CD4-positive, alpha-beta T cell treated with Interferon gamma for 1 hour (primary cell): ENCODE data around the gene DAGLB.
"Not testable (repeated sequence)": the region's sequence is repeated elsewhere in the genome, so short reads cannot be mapped to it uniquely, and the experiment has no call there.

ENCODE experiments used
- DNase-seq: peaks from one replicate; pipeline ENCODE4 v3.0.0-alpha.2; 2020

Gene DAGLB

DNA sequence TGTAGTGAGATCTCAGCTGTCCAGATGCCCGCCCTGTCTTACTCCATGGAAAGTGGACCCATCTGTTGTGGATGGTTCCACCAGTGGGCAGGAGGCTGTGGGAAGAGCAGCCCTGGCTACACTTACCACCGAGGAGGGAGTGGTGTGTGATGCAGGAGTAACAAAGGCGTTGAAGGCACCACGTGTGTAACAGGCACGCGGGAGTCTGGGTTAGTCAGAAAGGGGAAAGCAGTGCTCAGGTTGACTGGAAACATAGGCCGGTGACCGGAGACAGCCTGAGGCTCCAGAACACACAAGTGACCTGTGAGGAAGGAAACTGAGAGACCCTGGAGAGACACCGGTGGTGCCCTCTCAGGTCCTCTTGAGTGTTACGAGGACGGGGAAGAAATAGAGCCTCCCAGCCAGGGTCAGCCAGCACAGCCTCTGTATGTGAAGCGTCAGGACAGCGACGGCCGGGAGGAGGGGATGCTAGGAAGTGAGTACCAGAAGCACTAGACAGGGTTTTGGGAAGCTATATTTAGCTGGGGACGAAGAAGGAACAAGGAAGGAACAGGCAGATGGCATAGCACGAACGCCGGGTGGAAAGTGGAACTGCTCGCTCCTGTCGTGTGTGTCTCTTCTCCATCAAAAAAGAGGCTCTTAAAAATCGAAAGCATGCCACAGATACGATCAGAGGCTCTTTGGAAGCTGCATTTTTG lies 51.7 kb downstream of the DAGLB start:
- peak; percentile 16 for DNase-seq

DNA sequence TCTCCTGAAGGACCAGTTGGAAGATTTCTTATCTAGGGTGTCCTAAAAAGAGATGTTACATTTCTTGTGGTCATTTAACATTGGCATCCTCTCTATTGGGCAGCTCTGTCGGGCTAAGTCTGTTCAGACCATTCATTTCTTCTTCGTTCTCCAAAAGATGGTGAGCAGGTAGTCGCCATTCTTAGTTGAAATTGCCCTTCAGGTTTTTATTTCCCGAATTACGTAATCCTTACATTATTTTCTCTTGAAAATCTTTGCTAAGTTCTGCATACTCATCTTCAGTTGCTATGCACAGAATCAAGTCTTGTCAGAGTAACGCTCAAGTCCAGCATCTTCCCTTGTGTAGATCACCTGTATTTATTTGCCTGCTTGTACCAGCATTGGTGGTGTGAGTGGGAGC lies 53.6 kb downstream of the DAGLB start:
- DNase-seq, result no peak

DNA sequence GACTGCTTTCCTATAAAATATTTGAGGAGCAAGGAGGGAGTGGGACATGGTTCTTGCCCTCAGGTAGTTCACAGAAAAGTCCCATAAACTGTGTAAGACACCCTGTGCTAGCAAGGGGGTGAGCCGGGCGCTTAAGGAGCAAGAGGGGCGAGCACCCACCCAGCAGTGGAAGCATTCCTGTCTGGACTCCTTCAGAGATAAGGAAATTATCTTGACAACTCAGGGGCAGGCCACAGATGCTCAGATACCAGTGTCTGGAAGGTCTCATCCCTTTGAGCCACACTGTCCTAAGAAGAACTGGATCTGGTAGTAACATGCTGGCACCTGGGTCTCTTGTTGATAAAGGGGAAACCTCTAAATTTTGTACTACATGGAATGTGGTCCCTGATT lies 54.1 kb downstream of the DAGLB start:
- no peak for DNase-seq

DNA sequence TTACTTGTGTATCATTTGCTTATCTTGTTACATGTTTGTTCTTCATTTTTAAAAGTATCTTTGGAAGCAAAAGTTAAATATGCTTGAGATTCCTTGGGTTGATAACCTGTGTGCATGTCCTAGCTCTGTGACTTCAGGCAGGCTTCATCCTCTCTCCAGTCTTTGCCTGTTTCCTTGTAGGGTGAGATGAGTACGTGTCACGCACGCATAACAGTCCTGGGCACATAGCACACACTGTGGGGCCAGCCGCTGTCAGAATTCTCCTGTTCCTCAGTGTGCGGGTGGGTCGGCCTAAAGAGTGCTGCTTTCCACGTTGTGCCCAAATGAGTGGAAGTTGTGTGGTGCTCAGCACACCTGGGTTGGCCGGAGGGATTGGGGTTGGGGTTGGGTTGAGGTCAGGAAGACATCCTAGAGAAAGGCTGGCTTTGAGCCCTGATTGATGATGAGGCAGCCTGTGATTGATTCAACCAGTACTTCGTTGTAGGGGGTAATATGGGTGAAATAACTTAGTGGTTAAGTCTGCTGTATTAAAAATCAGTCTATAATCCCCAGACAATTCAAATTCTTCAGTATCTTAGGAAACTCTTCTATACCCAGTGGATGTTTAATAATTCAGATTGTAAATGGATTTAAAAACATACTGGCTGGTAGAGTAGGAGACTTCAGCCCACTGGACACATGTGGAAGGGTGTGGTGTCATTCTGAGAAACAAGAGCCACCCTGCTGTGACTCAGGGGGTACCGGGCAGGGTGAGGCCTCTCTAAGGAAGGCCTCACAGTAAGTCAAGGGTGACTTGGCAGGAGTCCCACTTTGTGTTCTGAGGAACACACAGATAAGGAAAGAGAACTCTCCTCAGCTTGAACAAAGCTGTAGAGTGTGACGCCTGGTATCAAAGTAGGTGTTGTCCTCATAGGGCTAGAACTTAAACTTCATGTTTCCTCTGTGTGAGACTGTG lies 54.8 kb downstream of the DAGLB start:
- DNase-seq, result peak; percentile 70

DNA sequence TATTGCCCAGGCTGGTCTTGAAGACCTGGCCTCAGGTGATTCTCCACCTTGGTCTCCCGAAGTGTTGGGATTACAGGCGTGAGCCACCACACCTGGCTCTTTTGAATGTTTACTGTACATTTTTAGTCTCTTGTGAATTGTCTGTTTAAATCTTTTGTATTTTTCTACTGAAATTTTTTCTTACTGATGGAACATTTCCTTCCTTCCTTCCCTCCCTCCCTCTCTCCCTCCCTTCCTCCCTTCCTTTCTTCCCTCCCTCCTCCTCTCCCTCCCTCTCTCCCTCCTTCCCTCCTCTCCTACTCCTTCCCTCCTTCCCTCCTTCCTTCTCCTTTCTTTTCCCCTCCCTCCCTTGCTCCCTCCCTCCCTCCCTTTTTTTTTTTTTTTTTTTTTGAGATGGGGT lies 58.0 kb downstream of the DAGLB start:
- DNase-seq, result no peak

DNA sequence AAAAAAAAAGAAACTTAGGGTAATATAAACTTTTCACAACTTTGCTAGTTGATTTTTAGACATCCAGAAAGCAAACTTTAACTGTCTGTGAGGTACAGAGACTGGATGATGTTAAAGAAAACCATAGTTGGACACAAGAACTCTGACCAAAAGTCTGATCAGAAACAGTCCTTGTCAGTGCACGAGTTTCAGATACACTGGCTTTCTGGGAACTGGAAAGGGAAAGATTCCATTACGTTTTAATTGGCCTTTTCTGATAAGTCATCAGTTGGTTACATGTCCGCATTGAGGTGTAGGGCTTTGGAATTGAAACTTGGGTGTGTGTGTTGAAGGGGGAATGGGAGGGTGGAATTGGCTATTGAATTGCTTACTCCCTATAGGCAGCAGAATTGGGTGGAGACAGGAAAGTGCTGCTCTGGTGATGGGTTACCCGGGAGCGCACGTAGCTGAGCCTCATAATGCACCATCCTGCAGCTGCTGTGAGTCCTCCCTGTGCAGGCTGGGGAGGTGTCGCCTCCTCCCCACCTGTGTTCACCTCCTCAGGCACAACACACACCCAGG lies 59.9 kb downstream of the DAGLB start:
- no peak for DNase-seq

DNA sequence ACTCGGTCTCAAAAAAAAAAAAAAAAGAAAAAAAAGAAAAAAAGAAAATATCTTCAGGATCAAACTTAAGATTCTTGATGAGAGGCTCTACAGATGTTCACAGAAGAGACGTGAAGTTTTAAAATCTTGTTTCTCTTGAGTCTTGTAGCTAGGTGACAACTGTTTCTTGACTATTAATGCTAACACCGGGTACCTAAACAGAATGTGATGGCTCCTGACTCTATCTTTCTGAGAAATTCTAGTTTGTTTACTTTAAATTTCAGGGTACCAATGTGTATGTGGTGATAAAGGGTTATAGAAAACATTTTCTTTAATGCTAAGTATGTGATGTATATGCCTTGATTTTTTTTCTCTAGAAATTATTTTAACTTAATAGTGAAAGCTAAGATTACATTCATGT lies 61.0 kb downstream of the DAGLB start:
- no peak for DNase-seq

DNA sequence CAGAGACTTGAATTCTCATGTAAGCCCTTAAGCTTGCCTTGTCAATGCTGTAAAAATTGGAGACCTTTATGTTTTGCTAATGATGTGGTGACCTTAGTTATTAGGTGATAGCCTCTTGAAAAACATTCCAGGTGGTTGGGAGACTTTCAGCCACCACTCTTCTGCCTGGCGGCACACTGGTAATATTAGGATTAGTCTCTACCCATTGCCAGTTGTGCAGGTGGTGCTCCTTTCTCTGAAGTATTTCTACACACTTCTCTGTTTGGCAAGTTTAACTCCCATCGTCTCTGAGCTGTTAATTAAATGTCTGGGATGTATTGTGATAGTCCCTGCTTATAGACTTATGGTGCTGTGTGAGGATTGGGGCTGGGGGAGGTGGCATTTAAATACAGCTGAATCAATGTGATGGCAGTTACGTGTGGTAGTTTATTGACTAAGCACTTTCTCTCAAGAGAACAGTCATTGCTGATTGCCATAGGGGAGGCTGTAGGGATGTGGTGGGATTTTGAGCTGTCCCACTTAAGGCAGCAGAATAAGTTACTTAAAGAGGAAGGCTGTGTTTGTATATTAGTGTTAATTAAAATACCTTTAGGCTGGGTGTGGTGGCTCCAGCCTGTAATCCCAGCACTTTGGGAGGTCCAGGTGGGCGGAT lies 61.7 kb downstream of the DAGLB start:
- no peak for DNase-seq

DNA sequence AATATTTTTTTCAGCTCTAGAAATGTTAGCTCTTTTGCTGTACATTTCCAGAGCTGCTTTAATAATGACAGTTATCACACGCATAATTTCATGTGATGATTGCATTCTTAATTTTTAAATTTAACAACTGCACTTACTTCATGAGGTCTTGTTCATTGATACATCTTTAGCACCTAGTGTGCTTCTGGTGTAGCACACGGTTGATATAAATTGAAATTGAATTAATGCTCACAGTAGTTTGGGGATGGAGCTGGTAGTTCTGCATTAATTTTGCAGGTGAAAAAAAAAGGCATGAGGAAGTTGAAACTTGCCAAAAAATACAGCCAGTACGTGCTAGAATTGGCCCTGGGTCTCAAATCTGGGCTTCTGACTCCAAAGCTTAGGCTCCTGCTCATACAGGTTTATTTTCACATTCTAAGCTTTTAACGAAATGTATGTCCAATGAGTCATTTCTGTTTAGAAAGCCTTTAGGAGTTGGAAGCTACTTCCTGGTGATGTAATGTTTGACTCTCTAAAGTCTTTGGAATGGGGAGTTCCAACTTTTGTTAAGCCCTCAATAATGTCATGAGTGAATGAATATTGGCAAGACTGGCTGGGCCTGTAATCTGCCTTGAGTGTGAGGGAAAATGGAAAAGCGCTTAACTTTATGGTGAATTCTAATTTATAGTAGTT lies 62.5 kb downstream of the DAGLB start:
- DNase-seq, result no peak

DNA sequence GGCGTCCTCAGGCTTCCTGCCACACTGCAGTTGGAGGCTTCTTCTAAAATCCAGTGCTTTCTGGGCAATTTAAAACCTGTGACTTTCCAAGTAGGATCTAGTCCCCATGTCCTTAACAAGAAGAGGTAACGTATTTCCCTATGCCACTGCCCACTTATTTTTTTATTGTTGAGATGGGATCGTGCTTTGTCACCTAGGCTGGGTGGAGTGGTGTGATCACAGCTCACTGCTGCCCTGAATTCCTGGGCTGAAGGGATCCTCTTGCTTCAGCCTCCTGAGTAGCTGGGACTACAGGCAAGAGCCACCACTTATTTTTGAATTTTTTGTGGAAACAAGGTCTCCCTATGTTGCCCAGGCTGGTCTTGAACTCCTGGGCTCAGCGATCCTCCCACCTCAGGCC lies 63.4 kb downstream of the DAGLB start:
- no peak for DNase-seq

DNA sequence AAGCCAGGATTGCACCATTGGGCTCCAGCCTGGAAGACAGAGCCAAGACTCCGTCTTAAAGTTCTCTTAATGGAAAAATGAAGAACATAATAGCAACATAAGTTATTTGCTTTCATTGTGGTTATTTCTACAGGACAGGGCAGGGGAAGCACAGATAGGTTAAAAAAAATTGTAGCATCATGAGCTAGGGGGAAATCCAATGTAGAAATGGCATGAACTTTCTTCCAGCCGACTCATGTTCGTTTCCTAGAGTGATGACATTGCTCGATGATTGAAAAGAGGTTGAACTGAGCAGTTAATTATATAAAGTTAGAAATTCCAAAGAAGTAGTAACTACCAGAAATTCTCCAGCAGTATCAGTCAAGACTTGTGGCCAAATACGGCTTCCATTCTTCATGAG lies 64.9 kb downstream of the DAGLB start:
- no peak for DNase-seq

DNA sequence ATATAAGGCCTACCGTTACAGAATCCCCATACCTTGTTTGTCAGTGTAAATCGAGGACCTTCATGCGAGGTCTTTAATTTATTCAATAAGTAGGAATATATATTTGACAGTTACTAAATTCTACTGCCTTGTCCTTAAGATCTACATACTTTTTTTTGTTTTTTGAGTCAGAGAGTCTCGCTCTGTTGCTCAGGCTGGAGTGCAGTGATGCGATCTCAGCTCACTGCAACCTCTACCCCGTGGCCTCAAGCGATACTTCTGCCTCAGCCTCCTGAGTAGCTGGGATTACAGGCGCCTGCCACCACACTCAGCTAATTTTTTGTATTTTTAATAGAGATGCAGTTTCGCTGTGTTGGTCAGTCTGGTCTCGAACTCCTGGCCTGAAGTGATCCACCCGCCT lies 65.9 kb downstream of the DAGLB start:
- not testable (repeated sequence) for DNase-seq

DNA sequence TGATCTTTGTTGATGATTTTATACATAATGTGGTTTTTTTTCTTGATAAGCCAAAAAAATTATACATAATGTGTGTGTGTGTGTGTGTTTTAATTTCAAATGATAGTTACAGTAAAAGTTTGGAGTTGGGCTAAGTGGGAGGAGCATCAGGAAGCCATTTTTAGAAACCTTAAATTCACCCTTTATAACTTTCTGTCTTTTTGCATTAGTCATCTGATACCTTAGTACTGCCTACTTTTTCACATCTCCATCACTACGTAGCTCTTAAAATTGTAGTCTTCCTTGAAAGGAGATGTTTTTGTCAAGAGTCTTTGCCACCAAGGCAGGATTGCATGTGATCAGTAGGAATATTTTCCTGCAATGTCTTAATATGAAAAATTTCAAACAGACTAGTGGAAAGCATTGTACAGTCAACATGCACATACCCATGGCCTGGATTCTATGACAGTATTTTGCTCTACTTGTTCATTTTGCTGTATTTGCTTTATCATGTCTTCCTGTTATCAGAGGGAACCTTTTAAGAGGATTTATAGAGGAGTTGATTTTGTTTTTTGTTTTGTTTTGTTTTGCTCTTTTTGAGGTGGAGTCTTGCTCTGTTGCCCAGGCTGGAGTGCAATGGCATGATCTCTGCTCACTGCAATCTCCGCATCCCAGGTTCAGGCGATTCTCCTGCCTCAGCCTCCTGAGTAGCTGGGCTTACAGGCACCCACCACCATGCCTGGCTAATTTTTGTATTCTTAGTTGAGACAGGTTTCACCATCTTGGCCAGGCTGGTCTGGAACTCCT lies 67.3 kb downstream of the DAGLB start:
- no peak for DNase-seq

DNA sequence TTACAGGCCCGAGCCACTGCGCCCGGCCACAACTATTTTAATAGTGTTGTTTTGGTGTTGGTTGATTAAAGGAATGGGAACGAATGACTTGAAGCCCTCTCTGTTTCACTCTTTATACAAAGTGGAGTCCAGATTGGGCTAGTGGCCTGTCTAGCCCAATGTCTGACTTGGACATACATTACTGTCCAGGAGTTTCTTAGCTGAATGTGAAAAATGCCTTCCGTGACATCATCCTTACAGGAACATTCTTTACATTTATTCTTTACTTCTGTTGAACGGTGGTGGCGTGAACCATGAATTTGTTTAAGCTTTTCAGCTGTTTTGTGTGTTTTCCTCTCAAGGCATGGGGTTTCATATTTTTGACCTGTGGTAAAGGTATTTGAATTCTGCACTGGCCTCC lies 67.9 kb downstream of the DAGLB start:
- DNase-seq, result no peak

DNA sequence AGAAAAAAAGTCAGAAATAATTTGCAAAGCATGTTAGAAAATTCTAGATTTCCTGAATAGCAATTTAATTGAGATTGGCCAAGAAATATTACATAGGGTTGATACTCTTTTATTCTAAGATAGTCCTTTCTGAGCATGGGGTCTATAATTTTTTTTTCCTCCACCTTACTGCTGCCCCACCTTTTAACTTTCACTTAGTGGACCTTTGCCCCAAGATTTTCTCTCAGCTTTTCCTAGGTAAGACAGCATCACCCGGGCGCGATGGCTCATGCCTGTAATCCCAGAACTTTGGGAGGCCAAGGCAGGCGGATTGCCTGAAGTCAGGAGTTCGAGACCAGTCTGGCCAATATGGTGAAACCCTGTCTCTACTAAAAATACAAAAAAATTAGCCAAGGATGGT lies 69.2 kb downstream of the DAGLB start:
- not testable (repeated sequence) for DNase-seq

DNA sequence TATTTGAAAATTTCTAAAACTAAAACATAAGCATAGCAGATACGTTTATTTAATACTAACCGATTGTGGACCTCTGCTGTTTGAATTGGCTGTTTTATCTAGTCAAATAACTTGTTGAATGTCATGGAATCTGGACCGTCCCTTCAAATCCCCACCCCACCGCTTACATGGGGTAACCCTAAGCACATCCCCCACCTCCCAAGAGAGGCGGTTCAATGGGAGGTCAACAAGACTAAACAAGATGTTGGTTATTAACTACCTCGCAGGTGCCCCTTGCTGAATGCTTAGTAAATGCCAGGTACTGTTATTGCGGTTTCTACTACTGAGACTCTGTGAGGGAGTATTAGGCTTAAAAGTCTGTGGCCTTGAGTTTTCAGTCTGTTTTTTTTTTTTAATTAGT lies 70.9 kb downstream of the DAGLB start:
- no peak for DNase-seq

DNA sequence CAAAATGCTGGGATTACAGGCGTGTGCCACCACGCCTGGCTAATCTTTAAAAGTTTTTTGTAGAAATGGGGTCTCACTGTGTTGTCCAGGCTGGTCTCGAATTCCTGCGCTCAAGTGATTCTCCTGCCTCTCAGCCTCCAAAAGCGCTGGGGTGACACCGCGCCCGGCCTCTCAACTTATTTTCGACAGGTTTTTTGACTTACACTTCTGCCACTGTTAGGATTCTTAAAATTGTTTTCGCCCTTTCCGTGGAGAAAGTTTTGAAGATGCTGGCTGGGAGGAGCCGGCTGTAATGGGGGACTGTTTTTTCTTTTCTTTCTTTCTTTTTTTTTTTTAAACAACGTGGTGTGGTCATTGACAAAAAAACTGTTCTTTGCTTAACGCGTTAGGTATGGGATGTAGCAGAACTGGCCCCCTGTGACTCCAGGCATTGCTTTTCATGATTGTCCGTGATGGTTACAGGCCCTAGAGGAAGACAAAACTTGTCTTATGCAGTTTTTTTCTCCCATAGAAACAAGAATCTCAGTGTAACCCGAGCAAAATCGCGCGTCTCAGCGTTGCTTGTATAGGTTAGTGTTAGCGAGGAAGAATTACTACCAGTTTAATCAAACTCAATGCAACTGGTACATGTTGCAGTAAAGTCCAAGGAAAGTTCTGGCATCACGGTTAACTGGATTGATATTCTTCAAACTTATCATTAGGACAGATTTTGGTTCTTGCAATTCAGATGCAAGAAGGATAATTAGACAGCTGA lies 72.2 kb downstream of the DAGLB start:
- no peak for DNase-seq

DNA sequence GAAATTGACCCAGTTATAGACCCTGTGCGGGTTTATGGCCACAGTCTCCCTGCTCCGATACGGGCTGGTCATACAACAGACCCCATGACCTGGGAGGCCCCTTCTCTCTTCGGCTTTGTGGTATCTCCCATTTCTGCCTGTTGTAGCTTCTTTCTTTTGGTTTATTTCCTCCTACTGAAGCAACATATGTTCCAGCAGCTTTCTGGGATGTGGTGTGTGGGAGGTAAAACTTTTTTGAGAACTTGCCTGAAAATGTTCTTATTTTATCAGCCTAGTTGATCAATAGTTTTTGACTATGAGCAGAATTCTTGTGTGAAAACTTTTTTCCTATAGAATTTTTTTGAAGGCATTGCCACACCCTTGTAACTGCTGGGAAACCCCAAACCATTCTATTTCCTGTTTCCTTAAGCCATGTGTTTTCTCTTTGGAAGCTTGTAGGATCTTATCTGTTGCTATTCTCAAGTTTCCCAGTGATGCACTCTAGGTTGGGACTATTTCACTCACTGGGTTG lies 80.0 kb downstream of the DAGLB start:
- DNase-seq, result no peak

DNA sequence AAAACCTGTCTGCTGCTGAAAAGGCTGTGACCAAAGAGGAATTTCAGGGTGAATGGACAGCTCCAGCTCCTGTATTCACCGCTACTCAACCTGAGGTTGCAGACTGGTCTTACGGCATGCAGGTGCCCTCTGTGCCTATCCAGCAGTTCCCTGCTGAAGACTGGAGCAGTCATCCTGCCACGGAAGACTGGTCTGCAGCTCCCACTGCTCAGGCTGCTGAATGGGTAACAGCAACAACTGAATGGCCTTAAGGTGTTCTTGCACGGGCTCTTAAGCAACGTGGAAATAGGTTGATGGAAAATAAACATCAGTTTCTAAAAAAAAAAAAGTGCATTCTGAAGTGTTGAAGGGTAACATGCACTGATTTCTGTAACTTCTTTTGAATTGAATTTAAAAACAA lies 82.3 kb downstream of the DAGLB start:
- no peak for DNase-seq

DNA sequence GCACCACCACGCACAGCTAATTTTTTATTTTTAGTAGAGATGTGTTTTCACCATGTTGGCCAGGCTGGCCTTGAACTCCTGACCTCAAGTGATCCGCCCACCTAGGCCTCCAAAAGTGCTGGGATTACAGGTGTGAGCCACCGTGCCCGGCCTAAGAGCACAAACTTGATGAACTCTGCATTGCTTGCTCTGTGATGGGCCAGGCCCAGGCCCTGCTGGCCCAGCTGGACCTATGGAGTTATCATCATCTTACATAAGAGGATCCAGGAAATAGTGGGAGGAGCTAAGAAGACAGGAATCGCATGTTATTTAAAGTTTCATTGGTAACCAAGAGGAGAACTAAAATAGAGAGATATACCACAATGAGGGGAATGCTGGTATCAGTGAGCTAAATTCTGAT lies 86.9 kb downstream of the DAGLB start:
- DNase-seq, result no peak

DNA sequence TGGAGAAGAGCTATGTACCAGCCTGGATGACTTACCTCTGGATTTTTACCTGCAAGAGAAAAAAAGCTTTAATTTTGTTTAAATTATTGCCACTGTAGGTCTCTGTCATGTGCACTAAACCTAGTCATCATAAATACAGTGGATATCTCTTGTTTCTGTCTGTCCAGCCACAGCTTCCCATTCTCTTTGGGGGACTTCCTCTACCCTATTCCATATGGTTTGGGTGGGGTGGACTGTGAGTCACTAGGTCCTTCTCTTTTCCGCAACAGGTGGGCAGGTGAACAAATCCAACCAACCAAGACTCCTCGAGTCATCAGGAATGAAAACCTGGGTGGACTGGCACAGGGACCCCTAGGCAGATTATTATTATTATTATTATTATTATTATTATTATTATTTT lies 88.0 kb downstream of the DAGLB start:
- no peak for DNase-seq
